Brain pericyte (primary cell): ENCODE results near the gene TIMM23.
"Not testable (repeated sequence)": the region's sequence is repeated elsewhere in the genome, so short reads cannot be mapped to it uniquely, and the experiment has no call there.

Experiments used
- DNase-seq: peaks from one replicate; pipeline ENCODE4 v3.0.0-alpha.2; 2012; ENCODE audit warnings: low read depth, low spot score

TIMM23 gene, protein sequence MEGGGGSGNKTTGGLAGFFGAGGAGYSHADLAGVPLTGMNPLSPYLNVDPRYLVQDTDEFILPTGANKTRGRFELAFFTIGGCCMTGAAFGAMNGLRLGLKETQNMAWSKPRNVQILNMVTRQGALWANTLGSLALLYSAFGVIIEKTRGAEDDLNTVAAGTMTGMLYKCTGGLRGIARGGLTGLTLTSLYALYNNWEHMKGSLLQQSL

GRCh38 chr10:45972106-45972812, at the start of gene TIMM23:
Gene TIMM23 (plus strand): TSS chr10:45972489. CDS start chr10:45972625, 136 bp downstream.
- not testable (repeated sequence) for DNase-seq

GRCh38 chr10:45926790-45927189, 45.5 kb upstream of the TIMM23 start:
- DNase-seq, result not testable (repeated sequence)

DNA sequence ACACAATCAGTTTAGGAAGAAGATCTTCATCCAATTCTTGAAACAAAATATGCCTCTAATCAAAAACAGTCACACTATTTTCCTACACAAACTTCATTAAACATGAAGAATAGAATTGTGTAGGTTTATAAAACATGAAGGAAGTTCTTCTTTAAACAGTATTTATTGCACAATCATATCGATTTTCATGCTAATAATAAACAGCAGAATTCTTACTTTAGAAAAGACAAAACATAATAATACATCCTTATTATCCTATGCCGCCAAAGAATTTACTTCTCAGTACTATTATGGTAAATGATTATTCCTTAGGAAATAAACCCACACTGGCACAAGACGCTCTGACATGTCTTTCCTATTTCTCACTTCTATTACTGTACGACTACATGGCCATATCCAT, 41.0 kb upstream of the TIMM23 start:
- DNase-seq, result not testable (repeated sequence)

DNA sequence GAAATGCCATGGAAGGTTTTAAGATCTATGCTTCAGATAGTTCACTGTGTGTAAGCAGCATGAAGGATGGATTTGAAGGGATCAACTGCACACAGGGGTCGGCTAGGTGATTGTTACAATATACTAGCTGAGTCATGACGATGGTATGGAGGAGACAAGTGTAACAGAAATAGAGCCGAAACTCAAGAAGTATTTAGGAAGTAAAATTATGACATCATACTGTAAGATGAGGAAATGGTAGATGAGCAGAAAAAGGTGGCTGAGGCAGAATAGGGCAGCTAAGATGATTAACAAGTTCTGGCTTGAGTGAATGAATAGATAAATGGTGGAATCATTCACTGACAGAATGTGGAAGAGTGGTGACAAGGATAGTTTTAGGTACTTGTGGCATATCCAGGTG, 37.5 kb upstream of the TIMM23 start:
- DNase-seq, result not testable (repeated sequence)

- not testable (repeated sequence) for DNase-seq
Observed at GRCh38 chr10:45939176-45939697, 33.1 kb upstream of the TIMM23 start.

GRCh38 chr10:45941196-45941595, 31.1 kb upstream of the TIMM23 start:
- DNase-seq, result not testable (repeated sequence)

DNA sequence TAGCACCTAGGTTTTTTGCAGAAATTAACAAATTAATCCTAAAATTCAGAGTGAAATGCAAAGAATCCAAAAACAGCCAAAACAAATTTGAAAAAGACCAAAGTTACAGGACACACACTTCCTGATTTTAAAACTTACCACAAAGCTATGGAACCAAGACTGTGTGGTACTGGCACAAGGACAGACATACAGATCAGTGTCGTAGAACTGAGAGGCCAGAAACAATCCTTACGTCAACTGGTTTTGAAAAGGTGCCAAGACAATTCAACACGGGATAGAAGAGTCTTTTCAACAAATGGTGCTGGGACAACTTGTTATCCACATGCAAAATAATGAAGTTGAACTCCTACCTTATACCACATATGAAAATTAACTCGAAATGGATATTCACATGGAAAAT, 26.8 kb upstream of the TIMM23 start:
- not testable (repeated sequence) for DNase-seq

GRCh38 chr10:45947363-45947762, 24.9 kb upstream of the TIMM23 start:
- not testable (repeated sequence) for DNase-seq

GRCh38 chr10:45948801-45949200, 23.5 kb upstream of the TIMM23 start:
- DNase-seq, result not testable (repeated sequence)

- not testable (repeated sequence) for DNase-seq
Observed at GRCh38 chr10:45954367-45954766, 17.9 kb upstream of the TIMM23 start.

GRCh38 chr10:45956634-45957033, 15.7 kb upstream of the TIMM23 start:
- DNase-seq, result not testable (repeated sequence)

DNA sequence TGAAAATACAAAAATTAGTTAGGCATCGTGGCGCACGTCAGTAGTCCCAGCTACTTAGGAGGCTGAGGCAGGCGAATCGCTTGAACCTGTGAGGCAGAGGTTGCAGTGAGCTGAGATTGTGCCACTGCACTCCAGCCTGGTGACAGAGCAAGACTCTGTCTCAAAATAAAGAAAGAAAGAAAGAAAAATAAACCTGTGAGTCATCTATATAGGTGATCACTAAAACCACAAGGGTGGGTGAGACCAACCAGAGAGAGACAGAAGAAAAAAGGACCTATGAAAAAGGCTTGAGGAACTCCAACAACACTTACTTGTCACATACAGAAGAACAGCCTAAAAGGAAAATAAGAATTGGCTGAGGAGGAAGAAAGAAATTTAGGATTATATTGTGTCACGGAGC, 14.4 kb upstream of the TIMM23 start:
- DNase-seq, result not testable (repeated sequence)

GRCh38 chr10:45962686-45963452, 9.4 kb upstream of the TIMM23 start:
- DNase-seq, result not testable (repeated sequence)

- not testable (repeated sequence) for DNase-seq
Observed at GRCh38 chr10:45971019-45971418, 1.3 kb upstream of the TIMM23 start.

DNA sequence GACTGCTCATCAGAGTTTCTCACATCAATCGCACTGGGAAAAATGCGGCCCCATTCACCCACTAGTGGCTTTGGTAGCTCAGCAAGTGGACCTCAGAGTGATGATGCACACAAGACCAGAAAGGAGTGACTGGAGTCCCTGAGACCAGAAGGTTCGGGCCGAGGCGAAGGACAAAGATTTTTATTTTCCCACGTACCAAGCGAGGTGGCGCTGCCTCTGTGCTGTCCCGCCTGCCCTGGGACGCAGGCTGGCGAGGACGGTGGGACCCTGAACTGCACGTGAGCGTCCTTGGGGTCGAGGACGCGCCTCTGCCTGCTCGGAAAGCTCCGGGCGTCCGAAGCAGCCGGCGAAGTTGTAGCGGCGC, 565 bp upstream of the TIMM23 start:
- DNase-seq, result not testable (repeated sequence)

DNA sequence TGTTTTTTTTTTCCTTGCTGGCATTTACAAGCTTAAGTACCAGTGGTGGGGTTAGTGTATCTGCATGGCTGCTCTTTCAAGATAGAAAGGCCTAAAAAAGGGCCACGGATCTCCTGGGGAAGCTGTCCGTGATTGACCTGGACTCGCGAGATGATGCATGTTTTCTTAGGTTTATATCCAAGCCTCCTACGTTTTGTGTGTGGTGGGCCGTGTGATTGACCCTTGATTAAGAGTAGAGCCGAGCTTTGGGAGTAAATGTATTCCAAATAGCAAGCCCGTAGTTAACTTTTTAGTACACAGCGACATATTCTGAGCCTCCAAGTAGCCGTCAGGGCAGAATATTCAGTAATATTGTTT, 502 bp downstream of the TIMM23 start:
- not testable (repeated sequence) for DNase-seq

DNA sequence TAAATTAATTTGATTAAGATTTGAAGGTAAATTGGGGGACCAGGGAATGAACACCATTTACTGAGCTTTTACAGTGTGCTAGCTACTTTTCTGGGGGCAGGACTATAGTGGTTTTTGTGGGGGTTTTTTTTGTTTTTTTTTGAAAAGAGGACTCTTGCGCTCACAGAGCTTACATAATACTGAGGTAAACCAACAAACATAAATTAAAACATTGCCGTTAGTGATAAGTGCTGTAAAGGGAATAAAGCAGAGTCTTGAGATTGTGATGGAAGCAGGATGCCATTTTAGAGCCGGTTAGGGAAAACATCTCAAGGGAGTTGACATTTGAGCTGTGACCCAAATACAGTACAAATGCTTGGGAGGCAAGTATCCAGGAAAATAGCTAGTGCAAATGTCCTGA, 1.8 kb downstream of the TIMM23 start:
- DNase-seq, result not testable (repeated sequence)

GRCh38 chr10:45978554-45978953, 6.3 kb downstream of the TIMM23 start:
- not testable (repeated sequence) for DNase-seq

GRCh38 chr10:45981367-45981766, 9.1 kb downstream of the TIMM23 start:
- not testable (repeated sequence) for DNase-seq

DNA sequence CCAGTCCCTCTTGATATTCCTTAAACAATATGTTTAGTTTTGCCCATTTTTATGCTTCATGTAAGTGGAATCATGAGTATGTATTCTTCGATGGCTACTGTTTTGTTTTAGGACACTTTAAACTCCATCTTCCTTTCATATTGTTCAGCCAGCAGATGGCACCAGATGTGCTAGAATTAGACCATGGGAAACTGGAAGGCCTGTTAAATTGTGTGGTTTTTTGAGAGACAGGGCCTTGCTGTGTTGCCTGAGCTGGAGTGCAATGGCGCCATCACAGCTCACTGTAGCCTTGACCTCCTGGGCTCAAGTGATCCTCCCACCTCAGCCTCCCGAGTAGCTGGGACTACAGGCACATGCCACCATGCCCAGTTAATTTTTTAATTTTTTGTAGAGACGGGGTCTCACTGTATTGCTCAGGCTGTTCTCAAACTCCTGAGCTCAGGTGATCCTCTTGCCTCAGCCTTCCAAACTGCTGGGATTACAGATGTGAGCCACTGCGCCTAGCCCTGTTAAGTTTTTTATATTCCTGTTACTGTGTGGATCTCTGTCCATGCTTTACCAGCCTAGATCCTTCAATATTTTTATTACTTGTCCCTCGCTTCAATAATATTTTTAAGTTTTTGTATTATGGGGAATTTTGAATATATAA, 11.4 kb downstream of the TIMM23 start:
- DNase-seq, result not testable (repeated sequence)

- not testable (repeated sequence) for DNase-seq
Observed at GRCh38 chr10:45984473-45984872, 12.2 kb downstream of the TIMM23 start.

GRCh38 chr10:45985590-45985989, 13.3 kb downstream of the TIMM23 start:
- DNase-seq, result not testable (repeated sequence)
